GM20431 (cell line): ENCODE data around the gene SPINT3.

ENCODE experiments used
- in situ Hi-C: fragments of 300-500 bp; cut with MseI, MboI; formaldehyde crosslinking; loops from one replicate; pipeline ENCODE4 v1.15.0; 2020; ENCODE audit warnings: low sequenced_read_pairs; ENCODE audit not compliant: unreplicated experiment

The SPINT3 gene

GRCh38 chr20:45515147-45515913, at the start of gene SPINT3:
Gene SPINT3, minus strand, starts transcription at chr20:45515622. Its CDS starts 14 bp downstream, at chr20:45515608.
- in situ Hi-C loops = no loop called here

- in situ Hi-C loops = no loop called here
These were observed 49.4 kb upstream of the SPINT3 start for GRCh38 chr20:45564760-45565276.

GRCh38 chr20:45555198-45555597, 39.8 kb upstream of the SPINT3 start:
- in situ Hi-C loops = no loop called here

- in situ Hi-C loops = no loop called here
These were observed 37.0 kb upstream of the SPINT3 start for GRCh38 chr20:45552456-45552855.

GRCh38 chr20:45550765-45551164, 35.3 kb upstream of the SPINT3 start:
- in situ Hi-C loops = no loop called here

GRCh38 chr20:45548410-45548809, 33.0 kb upstream of the SPINT3 start:
- in situ Hi-C loops = no loop called here

- in situ Hi-C loops = no loop called here
These were observed 31.9 kb upstream of the SPINT3 start, which contains the start of gene EPPIN for GRCh38 chr20:45547206-45547770. Gene EPPIN, minus strand, starts transcription at chr20:45547401. Its CDS starts 44 bp downstream, at chr20:45547357.

GRCh38 chr20:45545754-45546453, 30.5 kb upstream of the SPINT3 start:
- in situ Hi-C loops = no loop called here

- in situ Hi-C loops = no loop called here
These were observed 29.9 kb upstream of the SPINT3 start for GRCh38 chr20:45545351-45545750.

GRCh38 chr20:45539382-45539781, 24.0 kb upstream of the SPINT3 start, which contains the start of gene WFDC6:
Gene WFDC6, minus strand, starts transcription at chr20:45539482. Its CDS starts 75 bp downstream, at chr20:45539407.
- in situ Hi-C loops = no loop called here

- in situ Hi-C loops = no loop called here
These were observed 22.9 kb upstream of the SPINT3 start for GRCh38 chr20:45538209-45538799.

GRCh38 chr20:45527294-45527693, 11.9 kb upstream of the SPINT3 start:
- in situ Hi-C loops = no loop called here

GRCh38 chr20:45523821-45524220, 8.4 kb upstream of the SPINT3 start:
- in situ Hi-C loops = no loop called here

- in situ Hi-C loops = no loop called here
These were observed 2.9 kb upstream of the SPINT3 start for GRCh38 chr20:45518282-45518681.

- in situ Hi-C loops = no loop called here
These were observed 5.1 kb downstream of the SPINT3 start for GRCh38 chr20:45510242-45510862.

- in situ Hi-C loops = no loop called here
These were observed 6.3 kb downstream of the SPINT3 start for GRCh38 chr20:45509091-45509490.

GRCh38 chr20:45508068-45508886, 7.1 kb downstream of the SPINT3 start:
- in situ Hi-C loops = no loop called here

GRCh38 chr20:45507011-45507820, 8.2 kb downstream of the SPINT3 start:
- in situ Hi-C loops = no loop called here
